Left lung (tissue), 10 donors: Measurements from ENCODE around the gene DIP2B. TPM values are rescaled to one million over a fixed set of nuclear protein-coding genes. Genes with fewer than 3 reads are reported as not detected.

Experiments used
- ATAC-seq: fragments of 200-7000 bp; cut with Tn5 transposase; one replicate; pipeline ENCODE4 v1.9.1; 2020; ENCODE audit warnings: moderate library complexity
- DNase-seq, 4 donors: peaks; one replicate each; pipeline ENCODE4 v3.0.0-alpha.2; 2013 to 2020
- H3K27ac ChIP-seq, 2 donors: fragments of 200-600 bp; sonication (generic) in 1 of 2; one replicate each; pipeline versions ENCODE4 v1.5.0 to v1.8.0; 2020 to 2021
- H3K27me3 ChIP-seq, 2 donors: fragments of 200-600 bp; sonication (generic) in 1 of 2; one replicate each; pipeline versions ENCODE4 v1.5.0 to v1.8.0; 2020 to 2021
- H3K36me3 ChIP-seq, 2 donors: fragments of 200-600 bp; sonication (generic) in 1 of 2; one replicate each; pipeline versions ENCODE4 v1.5.0 to v1.8.0; 2020 to 2021
- H3K4me1 ChIP-seq, 2 donors: fragments of 200-600 bp; one replicate each; pipeline ENCODE4 v1.8.0; 2021
- H3K4me3 ChIP-seq, 2 donors: fragments of 200-600 bp; sonication (generic) in 1 of 2; one replicate each; pipeline versions ENCODE4 v1.5.0 to v1.8.0; 2020 to 2021; ENCODE audit warnings: mild to moderate bottlenecking in 1 of 2
- H3K9me3 ChIP-seq, 2 donors: fragments of 200-600 bp; sonication (generic) in 1 of 2; one replicate each; pipeline versions ENCODE4 v1.5.0 to v1.8.0; 2020 to 2021
- intact Hi-C, 2 donors: fragments of 100-400 bp; cut with DNase I; formaldehyde crosslinking; loops; one replicate each; pipeline versions ENCODE4 v1.11.2 to v1.14.2; 2022
- polyA plus RNA-seq, 6 donors: library from polyadenylated mRNA; unstranded; fragments of 120-200 nt; gene quantifications; one replicate each; pipeline ENCODE4 v1.2.1, GENCODE V29; 2013; ENCODE audit not compliant: insufficient read length in 6 of 6
- total RNA-seq, 2 donors: library from RNA; stranded (reverse); fragmentation: NEBNext Ultra II Directional; extraction: Animal tissue kit (Norgen Biotek cat#: 25700); gene quantifications; one replicate each; pipeline ENCODE4 v1.2.1, GENCODE V29; 2021
- TF ChIP-seq, protein P1 (sequence below), 2 donors: fragments of 200-600 bp; sonication (generic) in 1 of 2; IDR thresholded peaks; one replicate each; pipeline versions ENCODE4 v1.5.0 to v1.8.0; 2021; ENCODE audit warnings: antibody characterized with exemption in 2 of 2
- donor health status: DM: no; HTN: yes; CAD: no.
- donor health status: DM: no; HTN: no; CAD: no.

The DIP2B gene
- total and polyA plus RNA-seq, 8 donors, result 26.5 to 38.6 (median 33.8) TPM

DNA sequence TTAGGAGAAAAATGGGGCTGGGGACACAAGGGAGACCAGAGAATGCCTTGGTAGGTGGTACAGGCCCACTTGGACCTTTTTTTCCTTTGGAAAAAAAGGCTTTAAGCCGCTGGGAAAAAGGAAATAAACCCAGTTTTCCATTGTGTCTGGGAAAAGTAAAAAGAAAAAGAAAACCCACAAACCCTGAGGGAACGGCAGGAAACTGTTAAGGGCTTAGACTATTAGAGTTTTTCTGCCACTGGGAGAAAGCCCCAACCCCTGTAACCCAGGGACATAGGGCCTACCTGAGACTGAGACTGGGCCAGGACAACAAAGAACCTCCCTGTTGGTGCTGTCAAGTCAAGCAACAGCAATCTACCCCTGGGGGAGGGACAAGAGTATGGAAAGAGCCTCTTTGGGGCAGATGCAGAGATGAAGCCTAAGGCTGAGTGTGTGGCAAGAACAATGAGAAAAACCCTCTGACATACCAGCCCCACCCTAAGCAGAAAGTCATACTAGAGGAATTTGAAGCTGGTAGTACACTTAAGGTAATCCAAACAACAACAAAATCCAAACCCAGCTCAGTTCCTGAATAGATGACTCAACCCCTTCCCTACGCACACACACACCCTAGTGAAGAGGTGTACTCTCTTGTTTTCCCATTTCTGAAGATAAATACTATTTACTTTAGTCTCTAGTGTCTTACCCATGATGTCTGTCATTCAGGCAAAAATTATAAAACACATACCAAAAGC is 281.9 kb downstream of the DIP2B start:
- peak overlapping the region; percentile 63 to 71 for H3K27ac ChIP-seq
- peak; percentile 94 for ATAC-seq
- TF ChIP-seq, protein P1, sequence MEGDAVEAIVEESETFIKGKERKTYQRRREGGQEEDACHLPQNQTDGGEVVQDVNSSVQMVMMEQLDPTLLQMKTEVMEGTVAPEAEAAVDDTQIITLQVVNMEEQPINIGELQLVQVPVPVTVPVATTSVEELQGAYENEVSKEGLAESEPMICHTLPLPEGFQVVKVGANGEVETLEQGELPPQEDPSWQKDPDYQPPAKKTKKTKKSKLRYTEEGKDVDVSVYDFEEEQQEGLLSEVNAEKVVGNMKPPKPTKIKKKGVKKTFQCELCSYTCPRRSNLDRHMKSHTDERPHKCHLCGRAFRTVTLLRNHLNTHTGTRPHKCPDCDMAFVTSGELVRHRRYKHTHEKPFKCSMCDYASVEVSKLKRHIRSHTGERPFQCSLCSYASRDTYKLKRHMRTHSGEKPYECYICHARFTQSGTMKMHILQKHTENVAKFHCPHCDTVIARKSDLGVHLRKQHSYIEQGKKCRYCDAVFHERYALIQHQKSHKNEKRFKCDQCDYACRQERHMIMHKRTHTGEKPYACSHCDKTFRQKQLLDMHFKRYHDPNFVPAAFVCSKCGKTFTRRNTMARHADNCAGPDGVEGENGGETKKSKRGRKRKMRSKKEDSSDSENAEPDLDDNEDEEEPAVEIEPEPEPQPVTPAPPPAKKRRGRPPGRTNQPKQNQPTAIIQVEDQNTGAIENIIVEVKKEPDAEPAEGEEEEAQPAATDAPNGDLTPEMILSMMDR (IDR thresholded peaks at IDR 0.05), result no peak

DNA sequence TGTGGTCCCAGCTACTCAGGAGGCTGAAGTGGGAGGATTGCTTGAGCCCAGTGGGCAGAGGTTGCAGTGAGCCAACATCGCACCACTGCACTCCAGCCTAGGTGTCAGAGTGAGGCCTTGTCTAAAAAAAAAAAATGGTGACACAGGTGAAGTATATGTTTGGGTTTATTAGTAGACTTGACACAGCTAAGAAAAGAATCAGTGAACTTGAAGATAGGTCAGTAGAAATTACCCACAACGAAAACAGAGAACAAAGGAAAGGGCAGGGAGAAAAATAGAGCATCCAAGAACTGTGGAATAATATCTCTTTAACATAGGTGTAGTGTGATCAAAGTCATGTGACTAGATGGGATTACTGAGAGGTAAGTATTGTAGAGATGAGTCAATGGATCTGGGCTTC is 282.8 kb downstream of the DIP2B start:
- peak overlapping the region; percentile 44 to 63 for H3K27ac ChIP-seq
- peaks cover 0 to 10% of the 10 kb centered on the region in 2 donors for H3K36me3 ChIP-seq
- intact Hi-C loops, result no loop called here
- no peaks in the 10 kb centered on the region for H3K9me3 ChIP-seq
- ATAC-seq (no peak), DNase-seq (no peak)
- H3K4me3 ChIP-seq, result no peak overlapping the region
- H3K4me1 ChIP-seq, result peaks cover 0 to 12% of the 10 kb centered on the region in 2 donors
- no peaks in the 10 kb centered on the region for H3K27me3 ChIP-seq
- TF ChIP-seq, protein P1 (IDR thresholded peaks at IDR 0.05), result no peak

More for the DNA sequence above, 281.9 kb downstream of the DIP2B start:
- peaks cover 0 to 12% of the 10 kb centered on the region in 2 donors for H3K4me1 ChIP-seq
- no peaks in the 10 kb centered on the region for H3K9me3 ChIP-seq
- peaks cover 0 to 17% of the 10 kb centered on the region in 2 donors for H3K36me3 ChIP-seq
- no peaks in the 10 kb centered on the region for H3K27me3 ChIP-seq
- intact Hi-C loops, result no loop called here
- DNase-seq, result no peak
- H3K4me3 ChIP-seq, result no peak overlapping the region

DNA sequence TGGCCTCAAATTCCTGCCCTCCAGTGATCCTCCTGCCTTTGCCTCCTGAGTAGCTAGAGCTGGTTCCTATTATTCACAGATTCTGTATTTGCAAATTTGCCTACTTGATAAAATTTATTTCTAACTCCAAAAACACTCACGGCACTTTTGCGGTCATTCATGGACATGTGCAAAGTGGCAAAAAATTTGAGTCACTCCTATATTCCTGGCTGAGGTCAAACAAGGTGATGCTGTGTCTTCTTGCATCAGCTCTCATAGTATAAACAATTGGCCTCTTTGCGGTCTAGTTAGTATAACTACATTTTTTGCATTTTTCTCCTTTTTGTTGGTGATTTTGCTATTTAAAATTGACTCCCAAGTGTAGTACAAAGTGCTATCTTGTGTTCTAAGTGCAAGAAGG is 283.8 kb downstream of the DIP2B start:
- H3K4me1 ChIP-seq, result peaks cover 0 to 12% of the 10 kb centered on the region in 2 donors
- H3K9me3 ChIP-seq, result no peaks in the 10 kb centered on the region
- intact Hi-C loops, result no loop called here
- H3K36me3 ChIP-seq, result peaks cover 0 to 7% of the 10 kb centered on the region in 2 donors
- no peak overlapping the region for H3K4me3 ChIP-seq
- no peak overlapping the region for H3K27ac ChIP-seq
- TF ChIP-seq, protein P1 (IDR thresholded peaks at IDR 0.05), result no peak
- H3K27me3 ChIP-seq, result no peaks in the 10 kb centered on the region
- no peak for DNase-seq
- ATAC-seq, result no peak

DNA sequence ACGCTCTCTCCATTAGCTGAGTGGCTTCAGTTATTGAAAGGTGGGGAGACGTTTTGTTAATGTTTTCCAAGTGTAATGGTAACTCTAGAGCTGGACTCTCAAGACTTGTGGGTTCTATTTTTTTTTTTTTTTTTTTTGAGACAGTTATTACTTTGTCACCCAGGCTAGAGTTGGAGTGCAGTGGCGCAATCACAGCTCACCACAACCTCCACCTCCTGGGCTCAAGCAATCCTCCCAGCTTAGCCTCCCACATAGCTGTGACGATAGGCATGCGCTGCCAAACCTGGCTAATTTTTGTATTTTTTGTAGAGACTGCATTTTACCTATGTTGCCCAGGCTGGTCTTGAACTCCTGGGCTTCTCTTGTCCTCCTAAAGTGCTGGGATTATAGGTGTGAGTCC is 285.3 kb downstream of the DIP2B start:
- Histone ChIP-seq H3K27ac (no peak overlapping the region), H3K27me3 (no peaks in the 10 kb centered on the region), H3K36me3 (peaks cover 0 to 3% of the 10 kb centered on the region in 2 donors), H3K4me1 (peaks cover 0 to 12% of the 10 kb centered on the region in 2 donors), H3K4me3 (no peak overlapping the region), H3K9me3 (no peaks in the 10 kb centered on the region)
- no peak for ATAC-seq
- no peak for DNase-seq
- intact Hi-C loops, result no loop called here
- TF ChIP-seq, protein P1 (IDR thresholded peaks at IDR 0.05), result no peak

Other genes with a start within 250 kb of the DIP2B start
- gene LIMA1, start 221.5 kb upstream of the DIP2B start, total RNA-seq, result 10 to 100 TPM; 82.3 to 84.1 TPM
- 10 to 100 TPM; 71.9 to 91.0 (median 80.8) TPM for gene LIMA1, start 221.5 kb upstream of the DIP2B start, polyA plus RNA-seq
- gene FAM186A, start 108.4 kb upstream of the DIP2B start, total RNA-seq, result not detected
- gene FAM186A, start 108.4 kb upstream of the DIP2B start, polyA plus RNA-seq, result under 1 TPM; 0.31 to 0.72 (median 0.39) TPM
- 10 to 100 TPM; 58.5 to 65.4 TPM for gene LARP4, start 104.1 kb upstream of the DIP2B start, total RNA-seq
- gene LARP4, start 104.1 kb upstream of the DIP2B start, polyA plus RNA-seq, result 10 to 100 TPM; 27.5 to 34.2 (median 31.1) TPM